ENCODE data around the gene CYSRT1. TPM values are rescaled to one million over a fixed set of nuclear protein-coding genes. Genes with fewer than 3 reads are reported as not detected.
"Not testable (repeated sequence)": the region's sequence is repeated elsewhere in the genome, so short reads cannot be mapped to it uniquely, and the experiment has no call there.

The CYSRT1 gene
- total RNA-seq, 1 donor from 2014 or later: not detected

DNA sequence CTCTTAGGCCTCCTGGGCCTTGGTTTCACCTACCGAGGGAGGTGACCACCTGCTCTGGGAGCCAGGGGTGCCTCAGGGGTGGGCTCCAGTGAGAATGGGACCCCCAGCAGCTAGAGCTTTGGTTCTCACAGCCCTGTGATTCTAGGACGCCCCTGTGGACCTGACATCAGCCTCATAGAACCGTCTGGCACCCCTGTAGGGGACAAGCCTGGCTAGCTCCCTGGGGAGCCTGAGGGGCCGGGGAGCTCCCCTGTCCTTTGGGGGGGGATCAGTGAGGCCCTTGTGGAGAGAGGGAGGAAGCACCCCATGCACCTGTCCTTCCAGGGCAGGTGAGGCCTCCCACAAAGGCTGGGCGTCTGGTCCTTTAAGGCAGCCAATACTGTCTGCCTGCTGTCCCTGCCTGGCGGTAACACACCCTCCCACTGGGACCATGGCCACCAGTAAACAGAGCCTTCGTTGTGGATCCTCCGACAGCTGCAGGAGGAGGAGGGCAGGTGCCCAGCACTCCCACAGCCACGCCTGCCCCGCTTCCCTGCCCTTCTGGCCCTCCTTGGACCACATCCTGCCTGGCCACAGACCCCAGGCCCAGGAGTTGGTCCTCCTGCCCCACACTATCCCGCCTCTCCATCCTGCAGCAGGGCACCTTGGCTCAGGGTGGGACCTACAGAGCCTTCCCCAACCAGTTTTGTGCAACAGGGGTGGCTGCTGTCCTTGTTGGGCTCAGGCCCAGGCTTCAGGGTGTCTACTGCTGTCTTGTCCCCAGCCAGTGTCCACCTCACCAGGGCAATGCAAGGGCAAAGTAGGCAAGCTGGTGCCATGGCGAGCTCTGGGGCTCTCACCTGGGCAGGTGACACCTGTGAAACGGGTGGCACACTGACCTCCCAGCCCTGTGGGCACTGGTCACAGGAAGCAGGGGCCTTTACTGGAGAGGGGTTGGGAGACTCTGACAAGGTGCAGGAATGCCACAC, 13.1 kb downstream of the CYSRT1 start:
- peak; percentile 72 for DNase-seq

DNA sequence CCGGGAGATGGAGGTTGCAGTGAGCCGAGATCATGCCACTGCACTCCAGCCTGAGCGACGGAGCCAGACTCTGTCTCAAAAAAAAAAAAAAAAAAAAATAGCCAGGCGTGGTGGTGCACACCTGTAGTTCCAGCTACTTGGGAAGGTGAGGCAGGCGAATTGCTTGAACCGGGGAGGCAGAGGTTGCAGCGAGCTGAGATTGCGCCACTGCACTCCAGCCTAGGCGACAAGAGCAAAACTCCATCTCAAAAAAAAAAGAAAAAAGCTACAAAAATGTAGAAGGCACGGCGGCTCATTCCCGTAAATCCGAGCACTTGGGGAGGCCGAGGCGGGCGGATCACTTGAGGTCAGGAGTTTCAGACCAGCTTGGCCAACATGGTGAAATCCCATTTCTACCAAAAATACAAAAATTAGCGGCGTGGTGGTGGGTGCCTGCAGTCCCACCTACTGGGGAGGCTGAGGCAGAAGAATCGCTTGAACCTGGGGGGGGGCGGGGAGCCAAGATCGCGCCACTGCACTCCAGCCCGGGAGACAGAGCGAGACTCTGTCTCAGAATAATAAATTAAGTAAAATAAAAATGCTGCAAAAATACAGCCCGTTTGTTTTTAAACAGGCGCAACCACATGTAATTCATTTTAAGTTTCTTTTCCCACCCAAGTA, 14.7 kb downstream of the CYSRT1 start:
- DNase-seq: not testable (repeated sequence)

DNA sequence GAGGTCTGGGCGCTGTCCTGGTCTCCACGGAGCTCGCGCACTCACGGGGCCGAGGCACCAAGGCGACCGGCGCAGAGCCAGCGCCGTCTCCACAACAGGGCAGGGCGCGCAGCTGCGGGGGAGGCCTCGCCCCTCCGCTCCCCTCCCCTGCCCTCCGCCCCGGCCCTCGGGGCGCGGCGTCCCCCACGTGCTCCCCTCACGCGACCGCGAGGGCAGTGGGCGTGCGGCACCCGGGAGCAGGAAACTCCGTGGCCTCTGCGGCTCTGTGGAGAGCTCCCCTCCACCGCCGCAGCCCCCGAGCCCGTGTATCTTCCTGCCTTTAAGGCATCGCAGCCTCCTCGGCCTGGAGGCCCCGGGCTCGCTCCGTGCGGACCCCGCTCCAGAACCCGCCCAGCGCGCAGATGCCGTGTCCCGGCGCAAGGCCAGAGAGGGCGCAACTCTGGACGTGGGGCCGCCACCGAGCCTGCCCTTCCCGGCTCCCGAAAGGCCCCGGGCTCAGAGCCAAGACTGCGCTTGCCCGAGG, 15.4 kb downstream of the CYSRT1 start:
- peak; percentile 67 for DNase-seq

DNA sequence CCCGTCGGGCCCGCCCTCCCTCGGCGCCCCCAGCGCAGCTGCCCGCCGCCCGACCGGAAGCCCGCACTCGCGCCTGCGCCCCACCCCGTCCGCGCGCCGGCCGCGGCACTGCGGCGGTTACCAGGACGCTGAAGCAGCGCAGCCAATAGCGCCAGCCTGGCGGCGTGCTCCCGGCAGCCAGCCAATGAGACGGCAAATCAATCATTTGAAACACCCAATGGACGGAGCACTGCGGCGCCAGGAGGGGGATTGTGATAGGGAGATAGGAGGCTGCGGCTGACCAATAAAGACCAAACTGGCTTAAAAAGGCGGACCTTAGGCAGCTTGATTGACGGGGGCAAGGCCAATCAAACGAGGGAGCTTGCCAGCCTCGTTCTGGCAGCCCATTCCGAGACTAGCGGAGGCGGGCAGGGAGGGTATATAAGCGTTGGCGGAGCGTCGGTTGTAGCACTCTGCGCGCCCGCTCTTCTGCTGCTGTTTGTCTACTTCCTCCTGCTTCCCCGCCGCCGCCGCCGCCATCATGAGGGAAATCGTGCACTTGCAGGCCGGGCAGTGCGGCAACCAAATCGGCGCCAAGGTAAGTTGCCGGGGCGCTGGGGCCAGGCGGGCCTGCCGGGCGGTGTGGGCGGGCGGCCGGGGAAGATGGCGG, 16.0 kb downstream of the CYSRT1 start, which contains the start of gene TUBB4B:
TUBB4B (plus strand) TSS at position 447 of the 649 bp plus-strand sequence; CDS start at position 521, 74 bp downstream.
- DNase-seq: peak; percentile 98

DNA sequence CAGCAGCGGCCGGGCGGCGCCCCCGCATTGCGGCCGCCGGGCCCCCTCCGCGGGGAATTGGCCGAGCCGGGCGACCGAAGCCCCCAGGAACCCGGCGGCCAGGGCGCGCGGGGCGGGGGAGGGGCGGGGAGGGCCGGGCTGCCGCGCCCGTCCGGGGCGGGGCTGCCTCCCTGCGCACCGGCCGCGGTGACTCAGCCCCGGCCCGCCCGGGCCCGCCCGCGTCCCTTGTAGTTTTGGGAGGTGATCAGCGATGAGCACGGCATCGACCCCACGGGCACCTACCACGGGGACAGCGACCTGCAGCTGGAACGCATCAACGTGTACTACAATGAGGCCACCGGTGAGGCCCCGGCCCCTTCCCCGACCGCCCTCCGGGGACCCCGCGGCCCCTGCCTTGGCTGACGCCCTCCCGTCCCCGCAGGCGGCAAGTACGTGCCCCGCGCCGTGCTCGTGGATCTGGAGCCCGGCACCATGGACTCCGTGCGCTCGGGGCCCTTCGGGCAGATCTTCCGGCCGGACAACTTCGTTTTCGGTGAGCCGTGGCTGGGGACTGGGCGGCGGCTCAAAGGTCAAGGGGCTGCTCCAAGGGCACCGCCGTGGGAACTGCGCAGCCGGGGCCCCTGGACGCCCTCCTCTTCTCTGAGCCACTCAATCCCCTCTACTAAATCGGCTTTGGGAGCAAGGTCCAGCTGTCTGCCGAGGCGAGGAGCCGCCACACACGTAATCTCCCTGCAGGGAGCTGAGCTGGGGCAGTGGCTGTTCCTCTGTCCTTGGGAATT, 16.7 kb downstream of the CYSRT1 start:
- no peak for DNase-seq

DNA sequence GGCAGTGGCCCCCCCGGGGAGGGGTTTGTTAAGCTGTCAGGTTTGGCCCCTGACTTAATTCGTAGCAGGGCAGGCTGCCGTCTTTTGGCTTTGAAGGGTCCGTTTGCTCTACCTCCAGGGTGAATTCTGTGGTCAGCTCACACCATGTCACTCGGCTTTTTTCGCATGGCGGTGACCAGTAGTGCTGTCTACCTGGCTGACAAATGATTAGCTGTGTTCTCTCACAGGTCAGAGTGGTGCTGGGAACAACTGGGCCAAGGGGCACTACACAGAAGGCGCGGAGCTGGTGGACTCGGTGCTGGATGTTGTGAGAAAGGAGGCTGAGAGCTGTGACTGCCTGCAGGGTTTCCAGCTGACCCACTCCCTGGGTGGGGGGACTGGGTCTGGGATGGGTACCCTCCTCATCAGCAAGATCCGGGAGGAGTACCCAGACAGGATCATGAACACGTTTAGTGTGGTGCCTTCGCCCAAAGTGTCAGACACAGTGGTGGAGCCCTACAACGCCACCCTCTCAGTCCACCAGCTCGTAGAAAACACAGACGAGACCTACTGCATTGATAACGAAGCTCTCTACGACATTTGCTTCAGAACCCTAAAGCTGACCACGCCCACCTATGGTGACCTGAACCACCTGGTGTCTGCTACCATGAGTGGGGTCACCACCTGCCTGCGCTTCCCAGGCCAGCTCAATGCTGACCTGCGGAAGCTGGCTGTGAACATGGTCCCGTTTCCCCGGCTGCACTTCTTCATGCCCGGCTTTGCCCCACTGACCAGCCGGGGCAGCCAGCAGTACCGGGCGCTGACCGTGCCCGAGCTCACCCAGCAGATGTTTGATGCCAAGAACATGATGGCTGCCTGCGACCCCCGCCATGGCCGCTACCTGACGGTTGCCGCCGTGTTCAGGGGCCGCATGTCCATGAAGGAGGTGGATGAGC, 17.6 kb downstream of the CYSRT1 start:
- DNase-seq: no peak

DNA sequence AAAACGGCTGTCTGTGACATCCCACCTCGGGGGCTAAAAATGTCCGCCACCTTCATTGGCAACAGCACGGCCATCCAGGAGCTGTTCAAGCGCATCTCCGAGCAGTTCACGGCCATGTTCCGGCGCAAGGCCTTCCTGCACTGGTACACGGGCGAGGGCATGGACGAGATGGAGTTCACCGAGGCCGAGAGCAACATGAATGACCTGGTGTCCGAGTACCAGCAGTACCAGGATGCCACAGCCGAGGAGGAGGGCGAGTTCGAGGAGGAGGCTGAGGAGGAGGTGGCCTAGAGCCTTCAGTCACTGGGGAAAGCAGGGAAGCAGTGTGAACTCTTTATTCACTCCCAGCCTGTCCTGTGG, 18.3 kb downstream of the CYSRT1 start:
- DNase-seq: not testable (repeated sequence)

DNA sequence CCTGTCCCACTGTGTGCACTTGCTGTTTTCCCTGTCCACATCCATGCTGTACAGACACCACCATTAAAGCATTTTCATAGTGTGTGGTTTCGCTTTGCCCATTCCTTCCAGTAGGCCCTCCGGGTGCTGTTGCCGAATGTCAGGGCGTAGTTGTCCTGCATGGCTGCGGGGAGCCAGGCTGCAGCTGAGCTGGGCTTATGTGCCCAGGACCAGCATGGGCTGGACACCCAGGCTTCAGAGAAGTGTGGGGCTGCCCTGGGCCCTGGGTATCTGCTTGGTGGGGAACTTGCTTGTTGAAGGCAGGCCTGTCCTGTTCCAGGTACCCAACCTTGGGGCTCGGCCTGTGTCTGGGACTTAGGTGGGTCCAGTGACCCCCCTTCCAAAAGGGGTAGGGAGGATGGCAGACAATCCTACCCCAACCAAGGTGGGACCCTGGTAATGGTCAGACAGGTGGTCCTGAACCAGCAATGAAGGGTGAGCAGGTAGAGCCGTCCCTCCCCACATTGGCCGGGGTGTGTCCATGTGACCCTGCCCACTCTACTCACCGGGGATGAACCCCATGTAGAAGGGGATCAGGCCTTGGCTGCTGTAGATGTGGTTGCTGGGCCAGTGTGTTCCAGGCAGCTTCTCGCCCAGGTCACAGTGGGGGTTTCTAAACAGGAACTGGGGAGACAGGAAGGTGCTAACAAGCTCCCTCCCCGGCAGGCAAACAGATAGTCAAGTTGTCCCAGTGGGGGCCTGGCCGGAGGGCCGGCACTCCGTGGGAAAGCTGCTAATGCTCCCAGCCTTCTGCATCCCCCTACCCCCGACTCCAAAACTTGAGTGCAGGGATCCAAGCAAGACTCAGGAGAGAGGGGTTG, 18.9 kb downstream of the CYSRT1 start:
- no peak for DNase-seq

DNA sequence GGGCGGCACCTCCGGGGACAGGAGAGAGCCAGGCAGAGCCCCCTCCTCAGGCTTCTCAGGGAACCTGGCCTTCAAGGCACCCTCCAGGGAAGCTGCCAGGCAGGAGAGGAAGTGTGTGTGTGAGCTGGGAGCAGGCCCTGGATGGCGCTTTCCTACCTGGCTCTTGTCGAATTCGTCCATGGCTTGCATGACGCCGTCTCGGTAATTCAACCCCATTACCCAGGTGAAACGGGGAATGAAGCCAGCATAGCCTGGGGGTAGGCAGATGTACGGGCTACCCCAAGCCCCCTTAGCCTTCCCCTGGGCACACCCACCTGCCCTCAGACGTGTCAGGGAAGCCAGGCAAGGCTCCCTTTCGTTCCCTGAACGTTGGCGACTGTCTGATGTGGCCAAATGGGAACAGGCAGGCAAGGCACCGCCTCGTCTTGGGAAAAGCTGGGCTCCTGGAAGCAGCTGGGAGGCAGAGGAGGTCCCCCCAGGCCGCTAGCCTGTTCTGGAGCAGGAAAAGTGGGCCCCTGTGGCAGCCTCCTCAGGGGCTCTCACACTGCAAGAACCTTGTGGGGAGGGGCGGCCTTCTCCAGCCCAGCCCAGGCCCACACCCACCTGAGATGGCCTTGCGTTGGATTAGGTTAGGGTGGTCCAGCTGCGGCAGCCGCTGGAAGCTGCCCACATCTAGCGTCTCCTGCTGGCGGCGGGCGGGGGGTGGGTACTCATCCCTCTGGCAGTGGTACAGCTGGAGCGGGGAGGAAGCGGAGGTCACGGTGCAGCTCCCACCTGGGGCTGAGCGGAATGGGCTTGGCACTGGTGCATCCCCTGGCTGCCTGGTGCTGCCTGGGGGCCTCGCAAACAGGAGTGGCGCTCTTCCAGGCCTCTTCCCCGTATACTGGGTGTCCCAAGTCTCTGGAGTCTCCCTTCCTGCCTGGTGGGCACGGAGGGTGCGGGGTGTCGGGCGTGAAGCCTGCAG, 19.8 kb downstream of the CYSRT1 start:
- DNase-seq: no peak

DNA sequence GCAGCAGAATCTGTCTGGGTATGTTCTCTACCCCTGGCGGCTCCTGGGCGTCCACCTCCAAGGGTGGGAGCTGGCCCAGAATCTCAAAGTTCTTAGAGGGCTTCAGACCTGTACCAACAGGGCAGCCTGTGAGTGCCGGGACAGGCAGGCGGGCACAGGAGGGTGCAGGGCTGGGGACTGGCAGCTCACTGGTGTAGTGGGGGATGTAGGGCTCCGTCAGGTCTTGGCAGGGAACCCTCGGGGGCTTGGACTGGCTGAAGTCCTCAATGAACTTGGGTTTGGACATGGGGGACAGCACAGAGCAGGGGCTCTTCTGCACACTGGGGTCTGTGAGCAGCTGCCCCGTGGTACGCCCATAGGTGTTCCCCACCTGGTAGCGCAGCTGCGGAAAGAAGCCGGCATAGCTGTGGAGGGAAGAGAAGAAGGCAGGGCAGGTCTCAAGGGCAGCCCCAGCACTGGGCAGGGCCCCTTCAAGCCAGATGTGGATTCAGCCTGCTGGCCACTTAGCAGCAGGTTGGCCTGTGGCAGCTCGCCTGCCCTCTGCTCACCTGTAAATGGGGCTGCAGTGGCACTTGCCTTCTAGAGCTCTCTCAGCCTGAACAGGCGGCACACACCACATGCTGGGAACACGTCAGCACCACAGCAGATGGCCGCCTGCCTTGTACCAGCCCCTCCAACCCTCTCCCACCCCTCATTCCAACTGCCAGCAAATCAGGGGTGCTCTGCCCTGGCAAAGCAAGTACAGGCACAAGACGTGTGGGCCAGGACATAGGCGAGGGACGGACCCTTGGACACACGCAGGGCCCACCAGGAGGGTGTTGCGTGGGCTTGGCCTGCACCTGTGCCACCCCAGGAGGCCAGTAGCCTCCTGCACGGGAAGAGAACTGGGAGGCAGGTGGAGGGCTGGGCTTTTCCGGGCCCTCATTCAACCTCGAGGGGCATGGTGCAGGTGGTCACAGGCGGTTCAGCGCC, 20.8 kb downstream of the CYSRT1 start:
- DNase-seq: no peak

DNA sequence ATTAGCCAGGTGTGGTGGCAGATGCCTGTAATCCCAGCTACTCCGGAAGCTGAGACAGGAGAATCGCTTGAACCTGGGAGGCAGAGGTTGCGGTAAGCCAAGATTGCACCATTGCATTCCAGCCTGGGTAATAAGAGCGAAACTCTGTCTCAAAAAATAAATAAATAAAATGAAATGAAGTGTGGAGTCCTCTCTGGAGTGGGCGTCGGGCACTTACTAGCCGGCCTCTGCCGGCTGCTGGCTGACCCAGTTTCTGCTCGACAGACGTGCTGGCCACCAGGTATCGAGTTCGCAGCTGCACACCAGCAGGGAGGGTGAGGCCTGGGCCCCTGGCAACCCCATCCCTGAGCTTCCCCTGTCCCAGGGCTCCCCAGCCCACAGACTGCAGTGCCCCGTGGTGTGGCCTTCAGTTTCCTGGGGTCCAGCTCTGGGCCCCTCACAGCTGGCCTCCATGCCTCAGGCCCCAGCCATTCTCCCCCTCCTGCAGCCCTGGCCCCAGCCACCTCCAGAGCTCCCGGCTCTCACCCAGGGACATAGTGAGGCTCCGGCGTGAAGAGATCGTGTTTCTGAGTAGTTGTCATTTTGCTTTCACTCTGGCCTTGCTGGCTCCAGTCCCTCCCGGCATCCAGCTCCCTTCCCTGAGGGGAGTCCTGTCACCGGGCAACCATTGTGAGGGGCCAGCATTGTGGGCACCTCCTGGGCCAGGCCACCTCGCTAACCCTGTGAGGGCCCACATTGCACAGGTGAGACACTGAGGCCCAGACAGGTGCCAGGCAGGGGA, 22.4 kb downstream of the CYSRT1 start:
- no peak for DNase-seq

DNA sequence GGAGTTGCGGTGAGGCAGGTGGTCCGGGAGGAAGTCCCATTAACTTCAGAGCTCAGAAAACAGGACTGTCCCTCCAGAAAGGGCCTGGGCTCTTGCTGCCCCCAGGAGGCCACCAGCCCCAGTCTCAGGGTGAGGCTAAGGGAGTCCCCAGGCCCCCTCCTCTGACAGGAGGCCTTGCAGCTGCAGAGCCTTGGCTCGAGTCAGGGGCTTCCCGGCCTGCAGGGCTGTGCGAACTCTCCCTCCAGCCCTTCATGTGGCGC, 22.9 kb downstream of the CYSRT1 start:
- DNase-seq: no peak

DNA sequence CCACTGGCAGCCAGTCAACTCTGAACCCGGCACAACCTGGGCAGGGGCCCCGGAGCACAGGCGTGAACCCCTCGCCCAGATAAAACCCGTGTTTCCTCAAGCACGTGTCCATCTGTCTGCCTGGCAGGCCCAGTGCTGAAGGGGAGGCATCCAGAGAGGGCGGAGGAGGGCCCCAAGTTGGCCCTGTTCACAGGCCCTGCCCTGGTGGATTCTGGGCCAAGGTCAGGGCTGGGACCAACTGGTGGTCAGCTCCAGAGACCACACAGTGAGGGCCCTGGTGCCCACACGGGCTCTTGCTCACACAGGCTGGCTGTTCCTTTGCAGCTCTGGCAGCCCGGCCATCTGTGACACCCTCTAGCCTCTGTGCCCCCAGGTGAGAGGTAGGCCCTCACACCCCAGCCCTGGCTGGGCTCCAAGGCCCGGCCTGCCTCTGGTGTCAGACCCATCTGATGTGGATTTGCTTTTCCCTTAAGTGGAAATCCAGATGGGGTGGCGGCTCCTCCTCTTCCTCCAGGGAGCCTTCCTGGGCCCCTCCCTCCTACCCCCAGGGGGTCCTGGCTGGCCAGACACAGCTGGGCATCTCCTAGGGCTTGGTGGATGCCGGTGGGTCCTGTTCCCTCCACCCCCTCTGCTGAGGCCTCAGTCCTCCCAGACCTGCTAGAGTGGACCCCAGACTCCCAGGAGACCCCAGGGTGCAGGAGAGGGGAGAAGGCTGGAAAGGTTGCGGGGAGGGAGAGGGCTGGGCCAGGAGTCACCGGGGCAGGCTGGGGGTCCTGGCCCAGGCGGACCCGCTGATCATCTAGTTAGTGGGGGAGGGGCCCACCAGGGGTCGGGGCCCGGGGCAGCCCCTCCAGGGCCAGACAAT, 25.6 kb downstream of the CYSRT1 start:
- no peak for DNase-seq

DNA sequence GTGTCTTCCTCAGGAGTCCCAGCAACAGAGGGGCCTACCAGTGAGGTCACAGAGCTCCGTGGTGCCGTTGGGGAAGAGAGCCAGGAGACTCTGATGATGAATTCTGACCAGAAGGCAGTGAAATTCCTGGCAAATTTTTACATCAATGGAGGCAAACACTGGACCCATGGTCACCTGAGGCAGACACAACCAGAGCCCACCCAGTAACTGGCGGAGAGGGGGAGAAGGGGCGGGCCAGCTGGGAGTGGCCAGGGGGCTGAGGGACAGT, 26.2 kb downstream of the CYSRT1 start, which contains the start of gene STPG3:
STPG3 (plus strand) TSS at position 93 of the 268 bp plus-strand sequence; CDS start at position 94, 1 bp downstream.
- no peak for DNase-seq

DNA sequence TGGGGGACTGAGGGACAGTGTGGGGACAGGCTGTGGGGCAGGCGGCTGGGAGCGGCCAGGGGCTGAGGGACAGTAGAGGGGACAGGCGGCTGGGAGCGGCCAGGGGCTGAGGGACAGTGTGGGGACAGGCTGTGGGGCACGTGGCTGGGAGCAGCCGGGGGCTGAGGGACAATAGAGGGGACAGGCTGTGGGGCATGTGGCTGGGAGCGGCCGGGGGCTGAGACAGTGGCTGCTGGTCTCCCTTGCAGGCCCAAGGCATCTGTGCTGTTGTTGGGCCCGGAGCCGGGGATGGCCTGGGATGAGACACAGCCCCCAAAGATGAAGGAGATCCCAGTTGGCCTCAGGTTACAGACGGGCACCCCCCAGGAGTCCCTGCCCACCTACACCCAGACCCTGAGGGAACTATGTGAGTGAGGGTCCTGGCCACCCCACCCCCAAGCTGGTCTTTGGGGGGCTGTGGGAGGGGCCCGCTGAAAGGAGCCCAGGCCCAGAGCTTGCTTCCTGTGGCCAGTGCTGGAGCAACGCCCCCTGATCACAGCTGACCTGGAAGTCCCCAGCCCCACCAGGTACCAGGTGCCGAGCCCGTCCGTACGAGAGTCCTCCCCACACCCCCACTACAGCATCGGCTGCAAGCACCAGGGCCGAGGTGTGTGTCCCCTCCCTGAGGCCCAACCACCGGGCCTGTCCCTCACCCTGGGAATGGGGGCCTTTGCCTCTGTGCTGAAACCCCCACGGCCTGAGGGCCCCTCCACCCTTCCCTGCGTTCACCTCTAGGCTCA, 26.7 kb downstream of the CYSRT1 start:
- DNase-seq: no peak
